ENCODE measurements around the gene TMEM141. TPM values are rescaled to one million over a fixed set of nuclear protein-coding genes. Genes with fewer than 3 reads are reported as not detected.

TMEM141 gene
- total RNA-seq, 1 donor from 2014 or later: 10.9 TPM

DNA sequence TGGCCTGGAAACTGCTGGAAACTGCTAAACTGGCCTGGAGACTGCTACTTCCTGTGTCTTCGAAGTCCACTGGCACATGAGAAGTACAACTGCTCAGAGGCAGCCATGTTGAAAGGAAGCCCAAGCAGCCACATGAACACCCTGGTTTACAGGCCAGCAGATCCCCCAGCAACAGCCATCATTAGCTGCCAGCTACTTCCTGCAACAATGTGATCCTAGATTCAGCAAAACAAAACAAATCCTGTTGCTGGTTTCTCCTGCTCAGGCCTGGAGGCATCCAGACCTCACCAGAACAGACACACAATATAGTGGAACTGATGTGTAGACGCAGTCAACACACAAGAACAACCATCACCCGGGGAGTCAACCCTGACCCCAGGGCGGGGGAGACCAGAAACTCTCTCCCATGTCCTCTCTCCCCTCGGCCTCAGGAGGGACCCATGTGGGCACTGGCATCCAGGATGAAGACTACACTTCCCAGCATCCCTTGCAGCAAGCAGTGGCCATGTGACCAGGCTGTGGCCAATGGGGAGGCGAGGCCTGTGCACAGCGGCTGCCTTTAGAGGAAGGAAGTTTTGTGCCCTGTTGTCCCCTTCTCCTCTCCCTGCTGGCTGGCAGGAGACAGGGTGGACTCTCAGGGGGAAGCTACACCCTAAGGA is 17.6 kb upstream of the TMEM141 start:
- H3K36me3 ChIP-seq: no peaks in the 10 kb centered on the region
- intact Hi-C loops (cut with DNase I): no loop called here
- no peak overlapping the region for H3K4me3 ChIP-seq
- peaks cover 4% of the 10 kb centered on the region for H3K27me3 ChIP-seq
- TF ChIP-seq, protein P1, sequence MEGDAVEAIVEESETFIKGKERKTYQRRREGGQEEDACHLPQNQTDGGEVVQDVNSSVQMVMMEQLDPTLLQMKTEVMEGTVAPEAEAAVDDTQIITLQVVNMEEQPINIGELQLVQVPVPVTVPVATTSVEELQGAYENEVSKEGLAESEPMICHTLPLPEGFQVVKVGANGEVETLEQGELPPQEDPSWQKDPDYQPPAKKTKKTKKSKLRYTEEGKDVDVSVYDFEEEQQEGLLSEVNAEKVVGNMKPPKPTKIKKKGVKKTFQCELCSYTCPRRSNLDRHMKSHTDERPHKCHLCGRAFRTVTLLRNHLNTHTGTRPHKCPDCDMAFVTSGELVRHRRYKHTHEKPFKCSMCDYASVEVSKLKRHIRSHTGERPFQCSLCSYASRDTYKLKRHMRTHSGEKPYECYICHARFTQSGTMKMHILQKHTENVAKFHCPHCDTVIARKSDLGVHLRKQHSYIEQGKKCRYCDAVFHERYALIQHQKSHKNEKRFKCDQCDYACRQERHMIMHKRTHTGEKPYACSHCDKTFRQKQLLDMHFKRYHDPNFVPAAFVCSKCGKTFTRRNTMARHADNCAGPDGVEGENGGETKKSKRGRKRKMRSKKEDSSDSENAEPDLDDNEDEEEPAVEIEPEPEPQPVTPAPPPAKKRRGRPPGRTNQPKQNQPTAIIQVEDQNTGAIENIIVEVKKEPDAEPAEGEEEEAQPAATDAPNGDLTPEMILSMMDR (IDR thresholded peaks at IDR 0.05): no peak
- no peak for DNase-seq (ENCODE audit: low spot score in 2 of 2)
- H3K27ac ChIP-seq: no peak overlapping the region
- peaks cover 0 to 4% of the 10 kb centered on the region in 2 donors for H3K9me3 ChIP-seq
- H3K4me1 ChIP-seq: no peaks in the 10 kb centered on the region

DNA sequence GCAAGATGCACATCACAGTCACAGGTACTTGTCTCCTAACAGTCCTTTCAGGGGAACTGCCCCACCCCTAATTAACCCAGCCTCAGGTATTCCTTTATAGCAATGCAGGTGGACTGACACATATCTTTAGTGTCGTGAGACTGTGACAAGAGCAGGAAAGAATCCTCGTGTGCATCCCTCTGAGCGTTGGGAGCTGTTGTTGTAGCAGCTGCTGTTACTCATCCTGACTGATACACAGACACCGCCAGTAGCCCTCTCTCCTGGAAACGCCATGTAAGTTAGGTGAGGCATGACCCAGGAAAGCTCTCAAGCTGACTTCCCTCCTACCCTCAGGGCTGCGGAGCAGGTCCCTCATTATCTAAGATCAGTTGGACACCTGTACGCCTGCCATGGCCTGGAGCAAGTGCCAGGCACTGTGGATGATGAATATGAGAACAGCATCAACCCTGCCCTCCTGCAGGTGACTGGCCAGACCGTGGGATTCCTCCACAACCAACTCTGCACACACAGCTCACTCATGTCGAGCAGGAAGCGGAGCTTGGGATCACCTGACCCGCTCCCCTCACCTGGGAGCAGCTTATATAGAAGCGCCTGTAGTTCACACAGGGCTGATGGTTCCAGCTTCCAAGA is 16.6 kb upstream of the TMEM141 start:
- Histone ChIP-seq H3K4me1 (no peaks in the 10 kb centered on the region), H3K36me3 (no peaks in the 10 kb centered on the region), H3K4me3 (no peak overlapping the region), H3K9me3 (peaks cover 0 to 4% of the 10 kb centered on the region in 2 donors), H3K27ac (no peak overlapping the region), H3K27me3 (peaks cover 4% of the 10 kb centered on the region)
- TF ChIP-seq, protein P1 (IDR thresholded peaks at IDR 0.05): no peak
- no peak for DNase-seq (ENCODE audit: low spot score in 2 of 2)
- intact Hi-C loops (cut with DNase I): no loop called here

DNA sequence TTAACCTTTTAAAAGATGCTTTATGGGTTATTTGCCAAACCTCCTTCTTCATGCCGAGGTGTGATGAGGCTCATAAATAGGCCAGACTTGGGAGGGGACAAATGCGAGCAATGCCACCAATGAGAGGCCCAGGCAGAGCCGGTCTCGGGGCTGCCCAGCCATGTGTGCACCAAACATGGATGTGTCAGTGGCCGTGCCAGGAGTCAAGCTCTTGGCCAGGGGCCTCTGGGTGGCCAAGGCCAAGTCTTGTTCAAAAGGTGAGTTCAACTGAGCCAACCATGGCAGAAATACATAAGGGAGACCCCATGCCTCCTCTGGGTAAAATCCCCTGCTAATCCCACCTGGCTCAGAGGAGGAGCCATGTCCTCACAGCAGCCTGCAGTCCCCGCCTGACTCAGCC is 16.0 kb upstream of the TMEM141 start:
- H3K36me3 ChIP-seq: no peaks in the 10 kb centered on the region
- no peak overlapping the region for H3K4me3 ChIP-seq
- H3K27ac ChIP-seq: no peak overlapping the region
- intact Hi-C loops (cut with DNase I): no loop called here
- H3K4me1 ChIP-seq: no peaks in the 10 kb centered on the region
- no peak for DNase-seq (ENCODE audit: low spot score in 2 of 2)
- H3K27me3 ChIP-seq: no peaks in the 10 kb centered on the region
- peaks cover 0 to 4% of the 10 kb centered on the region in 2 donors for H3K9me3 ChIP-seq
- TF ChIP-seq, protein P1 (IDR thresholded peaks at IDR 0.05): no peak

DNA sequence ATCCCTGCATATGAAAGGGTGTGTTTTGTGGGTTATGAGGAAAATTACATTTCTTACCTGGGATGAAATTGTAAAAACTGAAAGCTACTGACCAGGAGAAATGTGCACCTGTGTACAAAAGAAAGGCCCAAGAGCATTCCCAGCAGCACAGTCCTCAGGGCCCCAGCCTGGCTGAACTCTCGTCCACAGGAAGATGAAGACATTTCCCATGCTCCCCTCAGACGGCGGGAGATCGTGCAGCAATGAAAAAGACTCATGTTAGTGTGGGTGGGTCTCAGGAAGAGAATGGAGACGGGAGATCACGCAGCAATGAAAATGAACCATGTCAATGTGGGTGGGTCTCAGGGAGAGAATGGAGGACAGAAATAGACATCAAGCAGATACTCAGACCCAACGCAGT is 14.2 kb upstream of the TMEM141 start:
- Histone ChIP-seq H3K36me3 (no peaks in the 10 kb centered on the region), H3K27ac (no peak overlapping the region)
- TF ChIP-seq, protein P1 (IDR thresholded peaks at IDR 0.05): no peak

DNA sequence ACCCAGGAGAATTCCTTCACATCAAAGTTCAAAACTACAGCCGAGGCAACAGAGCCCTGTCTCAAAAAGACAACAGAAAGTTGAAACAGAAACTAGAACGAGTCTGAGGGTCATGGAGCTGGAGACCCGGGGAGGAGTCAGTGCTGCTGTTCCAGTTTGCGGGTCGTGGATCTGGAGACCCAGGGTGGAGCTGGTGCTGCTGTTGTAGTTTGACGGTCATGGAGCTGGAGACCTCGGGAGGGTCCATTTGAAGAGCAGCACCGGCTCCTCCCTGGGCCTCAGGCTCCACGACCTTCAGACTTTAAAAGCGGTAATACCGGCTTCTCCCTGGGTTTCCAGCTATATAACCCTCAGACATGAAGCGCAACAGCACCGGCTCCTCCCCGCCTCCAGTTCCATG is 13.8 kb upstream of the TMEM141 start:
- Histone ChIP-seq H3K4me3 (no peak overlapping the region), H3K36me3 (no peaks in the 10 kb centered on the region), H3K27me3 (no peaks in the 10 kb centered on the region), H3K9me3 (peaks cover 0 to 4% of the 10 kb centered on the region in 2 donors), H3K4me1 (no peaks in the 10 kb centered on the region), H3K27ac (no peak overlapping the region)
- no peak for DNase-seq (ENCODE audit: low spot score in 2 of 2)
- TF ChIP-seq, protein P1 (IDR thresholded peaks at IDR 0.05): no peak
- intact Hi-C loops (cut with DNase I): no loop called here

More for the DNA sequence above, 14.2 kb upstream of the TMEM141 start:
- DNase-seq (ENCODE audit: low spot score in 2 of 2): no peak
- Histone ChIP-seq H3K4me1 (no peaks in the 10 kb centered on the region), H3K9me3 (peaks cover 0 to 4% of the 10 kb centered on the region in 2 donors), H3K4me3 (no peak overlapping the region), H3K27me3 (no peaks in the 10 kb centered on the region)
- intact Hi-C loops (cut with DNase I): no loop called here

All from ascending aorta (tissue), 2 donors.